HT1080 (cell line): ENCODE results near the gene CDHR2. TPM values are rescaled to one million over a fixed set of nuclear protein-coding genes. Genes with fewer than 3 reads are reported as not detected.
"Not testable (repeated sequence)": the region's sequence is repeated elsewhere in the genome, so short reads cannot be mapped to it uniquely, and the experiment has no call there.

Experiments
- DNase-seq: peaks from one replicate; pipeline ENCODE4 v3.0.0-alpha.2; 2015; ENCODE audit warnings: low read depth
- total RNA-seq: library from RNA; depleted of rRNA; stranded (reverse); fragments of >200 nt; shearing (Covaris generic); gene quantifications from 2 replicates; pipeline ENCODE4 v1.2.3, GENCODE V29; 2014

The CDHR2 gene
- total RNA-seq, 1 experiment from 2014 or later = not detected

- no peak for DNase-seq
Measured at GRCh38 chr5:176596069-176596644, 47.0 kb downstream of the CDHR2 start.

GRCh38 chr5:176596689-176597416 lies 47.7 kb downstream of the CDHR2 start:
- no peak for DNase-seq

GRCh38 chr5:176597417-176598389 lies 48.6 kb downstream of the CDHR2 start:
- no peak for DNase-seq

GRCh38 chr5:176599749-176600430 lies 50.7 kb downstream of the CDHR2 start:
- not testable (repeated sequence) for DNase-seq

GRCh38 chr5:176601901-176602482 lies 52.9 kb downstream of the CDHR2 start:
- no peak for DNase-seq

- no peak for DNase-seq
Measured at GRCh38 chr5:176603091-176603490, 53.9 kb downstream of the CDHR2 start.

GRCh38 chr5:176606032-176606431 lies 56.9 kb downstream of the CDHR2 start:
- no peak for DNase-seq

GRCh38 chr5:176606875-176607274 lies 57.7 kb downstream of the CDHR2 start:
- DNase-seq = no peak

- DNase-seq = no peak
Measured at GRCh38 chr5:176608142-176608705, 59.1 kb downstream of the CDHR2 start.

- no peak for DNase-seq
Measured at GRCh38 chr5:176608937-176609723, 60.0 kb downstream of the CDHR2 start.

GRCh38 chr5:176609724-176610434 lies 60.7 kb downstream of the CDHR2 start, which contains the start of gene GPRIN1:
Gene GPRIN1 (minus strand): TSS chr5:176610156. CDS start chr5:176599834, 10,322 bp downstream.
- DNase-seq = peak; percentile 44

- no peak for DNase-seq
Measured at GRCh38 chr5:176610435-176610773, 61.3 kb downstream of the CDHR2 start.

- peak; percentile 77 for DNase-seq
Measured at GRCh38 chr5:176611435-176611834, 62.3 kb downstream of the CDHR2 start.

GRCh38 chr5:176612008-176612407 lies 62.9 kb downstream of the CDHR2 start:
- DNase-seq = no peak

- DNase-seq = no peak
Measured at GRCh38 chr5:176612855-176613254, 63.7 kb downstream of the CDHR2 start.

- peak; percentile 79 for DNase-seq
Measured at GRCh38 chr5:176614805-176615478, 65.8 kb downstream of the CDHR2 start.

- no peak for DNase-seq
Measured at GRCh38 chr5:176616511-176616910, 67.4 kb downstream of the CDHR2 start.

GRCh38 chr5:176618783-176619182 lies 69.6 kb downstream of the CDHR2 start:
- no peak for DNase-seq

- peak; percentile 29 for DNase-seq
Measured at GRCh38 chr5:176619203-176619568, 70.0 kb downstream of the CDHR2 start.
